Breast epithelium (tissue), 3 donors: ENCODE data around the gene LRCH4.

ENCODE experiments used
- POLR2A ChIP-seq: fragments of 450-650 bp; IDR thresholded peaks from one replicate; pipeline ENCODE4 v1.6.1; 2016; ENCODE audit warnings: antibody characterized with exemption, mild to moderate bottlenecking, moderate library complexity
- POLR2AphosphoS5 ChIP-seq, 3 donors: sonication (generic); formaldehyde crosslinking; IDR thresholded peaks; one replicate each; pipeline ENCODE4 v1.6.1; 2017; ENCODE audit warnings: antibody characterized with exemption in 3 of 3
- TF ChIP-seq, protein P1 (sequence below), 3 donors: fragments of 450-650 bp; IDR thresholded peaks; one replicate each; pipeline ENCODE4 v1.5.1; 2016 to 2017; ENCODE audit warnings: antibody characterized with exemption in 3 of 3, mild to moderate bottlenecking in 3 of 3, moderate library complexity in 3 of 3

GRCh38 chr7:100591596-100591995 lies 5.7 kb upstream of the LRCH4 start:
- TF ChIP-seq, protein P1, sequence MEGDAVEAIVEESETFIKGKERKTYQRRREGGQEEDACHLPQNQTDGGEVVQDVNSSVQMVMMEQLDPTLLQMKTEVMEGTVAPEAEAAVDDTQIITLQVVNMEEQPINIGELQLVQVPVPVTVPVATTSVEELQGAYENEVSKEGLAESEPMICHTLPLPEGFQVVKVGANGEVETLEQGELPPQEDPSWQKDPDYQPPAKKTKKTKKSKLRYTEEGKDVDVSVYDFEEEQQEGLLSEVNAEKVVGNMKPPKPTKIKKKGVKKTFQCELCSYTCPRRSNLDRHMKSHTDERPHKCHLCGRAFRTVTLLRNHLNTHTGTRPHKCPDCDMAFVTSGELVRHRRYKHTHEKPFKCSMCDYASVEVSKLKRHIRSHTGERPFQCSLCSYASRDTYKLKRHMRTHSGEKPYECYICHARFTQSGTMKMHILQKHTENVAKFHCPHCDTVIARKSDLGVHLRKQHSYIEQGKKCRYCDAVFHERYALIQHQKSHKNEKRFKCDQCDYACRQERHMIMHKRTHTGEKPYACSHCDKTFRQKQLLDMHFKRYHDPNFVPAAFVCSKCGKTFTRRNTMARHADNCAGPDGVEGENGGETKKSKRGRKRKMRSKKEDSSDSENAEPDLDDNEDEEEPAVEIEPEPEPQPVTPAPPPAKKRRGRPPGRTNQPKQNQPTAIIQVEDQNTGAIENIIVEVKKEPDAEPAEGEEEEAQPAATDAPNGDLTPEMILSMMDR (IDR thresholded peaks at IDR 0.05) = no peak
- no peak for TF ChIP-seq POLR2A
- no peak for TF ChIP-seq POLR2AphosphoS5 (IDR thresholded peaks at IDR 0.05)
